Stimulated activated effector memory CD8-positive, alpha-beta T cell treated with anti-CD3 and anti-CD28 coated beads, Interleukin-12 subunit alpha, Interleukin-12 subunit beta, amount 100 ng/mL, for 72 hours (primary cell): ENCODE measurements around the gene LRRTM4.

Source experiments
- ATAC-seq: fragments of 150-1000 bp; cut with Tn5 transposase; 2 replicates; pipeline ENCODE4 v1.10.0; 2021
- DNase-seq, 2 donors: peaks; one replicate each; pipeline ENCODE4 v3.0.0; 2021 to 2022; ENCODE audit warnings: low spot score in 2 of 2
- H3K27ac Mint-ChIP-seq: one replicate; pipeline ENCODE4 v1.8.0; 2022; ENCODE audit warnings: mild to moderate bottlenecking, mixed read lengths
- H3K36me3 Mint-ChIP-seq: one replicate; pipeline ENCODE4 v1.8.0; 2022; ENCODE audit warnings: mild to moderate bottlenecking, mixed read lengths
- H3K4me1 Mint-ChIP-seq: one replicate; pipeline ENCODE4 v1.8.0; 2022; ENCODE audit warnings: mixed read lengths
- H3K4me3 Mint-ChIP-seq: one replicate; pipeline ENCODE4 v1.8.0; 2022; ENCODE audit warnings: mild to moderate bottlenecking, mixed read lengths
- H3K9me3 Mint-ChIP-seq: one replicate; pipeline ENCODE4 v1.8.0; 2022; ENCODE audit warnings: mixed read lengths

LRRTM4 gene

GRCh38 chr2:77309725-77310124 is 212.5 kb downstream of the LRRTM4 start:
- no peak for ATAC-seq
- no peak for DNase-seq
- Mint-ChIP-seq H3K4me3 (no peak overlapping the region), H3K4me1 (no peaks in the 10 kb centered on the region), H3K27ac (no peak overlapping the region), H3K36me3 (no peaks in the 10 kb centered on the region), H3K9me3 (peaks cover 29% of the 10 kb centered on the region)

- H3K27ac Mint-ChIP-seq = no peak overlapping the region
- H3K4me1 Mint-ChIP-seq = no peaks in the 10 kb centered on the region
- no peak for DNase-seq
- H3K9me3 Mint-ChIP-seq = peaks cover 8% of the 10 kb centered on the region
- no peak overlapping the region for H3K4me3 Mint-ChIP-seq
- ATAC-seq = no peak
- no peaks in the 10 kb centered on the region for H3K36me3 Mint-ChIP-seq
Measured at GRCh38 chr2:77301441-77301840, 220.7 kb downstream of the LRRTM4 start.

- no peak overlapping the region for H3K4me3 Mint-ChIP-seq
- H3K4me1 Mint-ChIP-seq = no peaks in the 10 kb centered on the region
- DNase-seq (no peak), ATAC-seq (no peak)
- H3K9me3 Mint-ChIP-seq = peaks cover 3% of the 10 kb centered on the region
- H3K36me3 Mint-ChIP-seq = no peaks in the 10 kb centered on the region
- no peak overlapping the region for H3K27ac Mint-ChIP-seq
Measured at GRCh38 chr2:77296791-77297190, 225.4 kb downstream of the LRRTM4 start.

GRCh38 chr2:77294474-77294873 is 227.7 kb downstream of the LRRTM4 start:
- no peak for DNase-seq
- no peak for ATAC-seq
- H3K4me3 Mint-ChIP-seq = no peak overlapping the region
- H3K4me1 Mint-ChIP-seq = no peaks in the 10 kb centered on the region
- H3K36me3 Mint-ChIP-seq = no peaks in the 10 kb centered on the region
- H3K27ac Mint-ChIP-seq = no peak overlapping the region
- peaks cover 8% of the 10 kb centered on the region for H3K9me3 Mint-ChIP-seq

GRCh38 chr2:77284353-77284752 is 237.8 kb downstream of the LRRTM4 start:
- Mint-ChIP-seq H3K4me3 (no peak overlapping the region), H3K9me3 (peaks cover 19% of the 10 kb centered on the region), H3K4me1 (no peaks in the 10 kb centered on the region), H3K36me3 (no peaks in the 10 kb centered on the region), H3K27ac (no peak overlapping the region)
- ATAC-seq (no peak), DNase-seq (no peak)

GRCh38 chr2:77271262-77271661 is 250.9 kb downstream of the LRRTM4 start:
- DNase-seq (no peak), ATAC-seq (no peak)
- no peaks in the 10 kb centered on the region for H3K4me1 Mint-ChIP-seq
- H3K4me3 Mint-ChIP-seq = no peak overlapping the region
- H3K27ac Mint-ChIP-seq = no peak overlapping the region
- no peaks in the 10 kb centered on the region for H3K36me3 Mint-ChIP-seq
- H3K9me3 Mint-ChIP-seq = peaks cover 34% of the 10 kb centered on the region

GRCh38 chr2:77270433-77270832 is 251.7 kb downstream of the LRRTM4 start:
- Mint-ChIP-seq H3K4me3 (no peak overlapping the region), H3K9me3 (peaks cover 30% of the 10 kb centered on the region), H3K36me3 (no peaks in the 10 kb centered on the region), H3K27ac (no peak overlapping the region), H3K4me1 (no peaks in the 10 kb centered on the region)
- ATAC-seq (no peak), DNase-seq (no peak)

- no peak overlapping the region for H3K4me3 Mint-ChIP-seq
- H3K36me3 Mint-ChIP-seq = no peaks in the 10 kb centered on the region
- peaks cover 28% of the 10 kb centered on the region for H3K9me3 Mint-ChIP-seq
- H3K4me1 Mint-ChIP-seq = no peaks in the 10 kb centered on the region
- DNase-seq (no peak), ATAC-seq (no peak)
- no peak overlapping the region for H3K27ac Mint-ChIP-seq
Measured at GRCh38 chr2:77268626-77269025, 253.6 kb downstream of the LRRTM4 start.

GRCh38 chr2:77232909-77233425 is 289.2 kb downstream of the LRRTM4 start:
- no peaks in the 10 kb centered on the region for H3K4me1 Mint-ChIP-seq
- ATAC-seq (no peak), DNase-seq (no peak)
- H3K9me3 Mint-ChIP-seq = peaks cover 23% of the 10 kb centered on the region
- no peak overlapping the region for H3K4me3 Mint-ChIP-seq
- H3K27ac Mint-ChIP-seq = no peak overlapping the region
- no peaks in the 10 kb centered on the region for H3K36me3 Mint-ChIP-seq

- DNase-seq (no peak), ATAC-seq (no peak)
- H3K4me1 Mint-ChIP-seq = no peaks in the 10 kb centered on the region
- H3K27ac Mint-ChIP-seq = no peak overlapping the region
- peaks cover 16% of the 10 kb centered on the region for H3K9me3 Mint-ChIP-seq
- no peak overlapping the region for H3K4me3 Mint-ChIP-seq
- no peaks in the 10 kb centered on the region for H3K36me3 Mint-ChIP-seq
Measured at GRCh38 chr2:77228391-77228790, 293.8 kb downstream of the LRRTM4 start.

- H3K4me3 Mint-ChIP-seq = no peak overlapping the region
- DNase-seq (no peak), ATAC-seq (no peak)
- H3K4me1 Mint-ChIP-seq = no peaks in the 10 kb centered on the region
- no peaks in the 10 kb centered on the region for H3K36me3 Mint-ChIP-seq
- H3K27ac Mint-ChIP-seq = no peak overlapping the region
- peaks cover 19% of the 10 kb centered on the region for H3K9me3 Mint-ChIP-seq
Measured at GRCh38 chr2:77210725-77211124, 311.5 kb downstream of the LRRTM4 start.

- no peak overlapping the region for H3K4me3 Mint-ChIP-seq
Measured at GRCh38 chr2:77207331-77207730, 314.8 kb downstream of the LRRTM4 start.

GRCh38 chr2:77201755-77202154 is 320.4 kb downstream of the LRRTM4 start:
- Mint-ChIP-seq H3K27ac (no peak overlapping the region), H3K4me1 (no peaks in the 10 kb centered on the region), H3K4me3 (no peak overlapping the region), H3K36me3 (no peaks in the 10 kb centered on the region), H3K9me3 (peaks cover 5% of the 10 kb centered on the region)
- DNase-seq (no peak), ATAC-seq (no peak)

More at GRCh38 chr2:77207331-77207730, 314.8 kb downstream of the LRRTM4 start:
- Mint-ChIP-seq H3K36me3 (no peaks in the 10 kb centered on the region), H3K27ac (no peak overlapping the region), H3K4me1 (no peaks in the 10 kb centered on the region), H3K9me3 (peaks cover 20% of the 10 kb centered on the region)
- no peak for DNase-seq
- no peak for ATAC-seq

GRCh38 chr2:77199411-77199810 is 322.8 kb downstream of the LRRTM4 start:
- no peak overlapping the region for H3K27ac Mint-ChIP-seq
- DNase-seq = no peak
- H3K4me3 Mint-ChIP-seq = no peak overlapping the region
- H3K36me3 Mint-ChIP-seq = no peaks in the 10 kb centered on the region
- ATAC-seq = no peak
- peaks cover 5% of the 10 kb centered on the region for H3K9me3 Mint-ChIP-seq
- H3K4me1 Mint-ChIP-seq = no peaks in the 10 kb centered on the region

GRCh38 chr2:77193858-77194448 is 328.2 kb downstream of the LRRTM4 start:
- ATAC-seq = no peak
- no peak overlapping the region for H3K27ac Mint-ChIP-seq
- H3K4me3 Mint-ChIP-seq = no peak overlapping the region
- DNase-seq = no peak
- H3K36me3 Mint-ChIP-seq = no peaks in the 10 kb centered on the region
- peaks cover 5% of the 10 kb centered on the region for H3K9me3 Mint-ChIP-seq
- H3K4me1 Mint-ChIP-seq = no peaks in the 10 kb centered on the region

GRCh38 chr2:77192811-77193289 is 329.3 kb downstream of the LRRTM4 start:
- DNase-seq (no peak), ATAC-seq (no peak)
- H3K27ac Mint-ChIP-seq = no peak overlapping the region
- no peaks in the 10 kb centered on the region for H3K36me3 Mint-ChIP-seq
- H3K9me3 Mint-ChIP-seq = peaks cover 13% of the 10 kb centered on the region
- H3K4me3 Mint-ChIP-seq = no peak overlapping the region
- H3K4me1 Mint-ChIP-seq = no peaks in the 10 kb centered on the region
